NCI-H128 (cell line): Measurements from ENCODE around the gene PLAC1.

Experiments
- DNase-seq: peaks from one replicate; lab custom pipeline; 2025; ENCODE audit not compliant: unreplicated experiment; lab: John Stamatoyannopoulos, UW

The PLAC1 gene, protein sequence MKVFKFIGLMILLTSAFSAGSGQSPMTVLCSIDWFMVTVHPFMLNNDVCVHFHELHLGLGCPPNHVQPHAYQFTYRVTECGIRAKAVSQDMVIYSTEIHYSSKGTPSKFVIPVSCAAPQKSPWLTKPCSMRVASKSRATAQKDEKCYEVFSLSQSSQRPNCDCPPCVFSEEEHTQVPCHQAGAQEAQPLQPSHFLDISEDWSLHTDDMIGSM

DNA sequence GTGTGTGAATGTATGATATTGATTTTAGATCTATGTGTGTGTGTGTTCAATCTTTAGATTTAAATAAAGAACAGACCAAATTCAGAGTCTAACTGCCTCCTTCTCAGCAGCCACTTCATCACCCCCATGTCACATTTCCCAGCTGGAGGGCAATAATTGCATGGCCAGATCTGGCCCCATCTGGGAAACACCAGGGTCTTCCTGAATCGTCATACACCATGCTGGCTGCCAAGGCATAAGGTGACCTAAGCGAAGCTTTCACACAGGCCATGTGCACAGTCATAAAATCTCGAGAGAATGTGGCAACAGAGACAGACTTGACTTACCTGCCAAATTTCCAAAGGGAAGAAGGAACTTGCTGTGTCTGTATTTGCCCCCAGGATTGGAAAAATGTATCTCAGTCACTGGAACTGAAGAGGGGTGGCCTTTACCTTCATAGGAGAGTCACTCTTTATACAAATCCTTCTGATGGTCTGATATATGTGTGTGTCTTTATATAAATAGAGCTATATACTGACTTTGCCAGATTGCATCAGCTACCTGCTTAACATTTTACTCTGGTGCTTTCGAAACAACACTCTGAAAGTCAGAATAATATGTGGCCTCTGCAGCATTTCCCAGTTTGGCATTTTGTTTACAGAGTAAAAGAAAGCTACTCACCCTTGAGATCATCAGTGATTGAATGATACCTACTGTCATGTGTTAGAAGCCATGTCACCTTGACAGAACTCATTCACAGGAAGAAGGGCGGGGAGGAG is at the start of gene PLAC1:
Gene PLAC1, minus strand, starts transcription at position 470 of the 758 bp plus-strand sequence. CDS start 91,789 bp downstream, outside the sequence.
- DNase-seq, result no peak

DNA sequence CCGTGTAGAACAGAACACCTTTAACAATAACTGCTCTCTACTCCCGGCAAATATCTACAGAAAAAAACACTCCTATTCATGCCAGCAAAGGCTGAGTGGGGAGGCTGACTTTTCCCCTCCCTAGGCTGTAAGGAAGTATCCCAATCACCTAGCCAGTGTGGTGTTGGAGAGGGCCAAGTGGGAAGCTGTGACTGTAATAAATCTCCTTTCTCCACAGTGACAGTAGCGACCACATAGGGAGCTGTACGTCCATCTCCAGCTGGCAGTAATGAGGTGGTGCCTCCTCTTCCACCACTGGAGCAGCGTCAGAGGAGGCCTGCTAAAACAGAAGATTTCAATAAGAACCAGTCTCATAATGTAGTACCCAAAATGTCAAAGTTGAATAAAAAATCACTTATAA is 47.9 kb upstream of the PLAC1 start:
- no peak for DNase-seq

DNA sequence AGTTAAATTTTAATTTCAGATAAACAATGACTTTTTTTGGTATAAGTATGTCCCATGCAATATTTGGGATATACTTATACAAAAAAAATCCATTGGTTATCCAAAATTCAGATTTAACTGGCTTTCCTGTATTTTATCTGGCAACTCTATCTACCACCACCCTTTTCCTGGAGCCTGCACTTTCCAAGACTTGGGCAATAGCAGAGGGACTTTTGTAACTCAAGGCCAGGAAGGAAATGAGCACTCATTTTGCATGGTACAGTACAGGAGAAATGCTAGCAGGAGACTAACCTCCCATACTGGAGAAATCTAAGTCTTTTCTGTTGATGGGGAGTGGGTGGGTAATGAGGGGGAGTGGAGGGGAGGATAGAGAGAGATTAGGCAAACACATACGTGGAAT is 37.7 kb upstream of the PLAC1 start:
- no peak for DNase-seq

DNA sequence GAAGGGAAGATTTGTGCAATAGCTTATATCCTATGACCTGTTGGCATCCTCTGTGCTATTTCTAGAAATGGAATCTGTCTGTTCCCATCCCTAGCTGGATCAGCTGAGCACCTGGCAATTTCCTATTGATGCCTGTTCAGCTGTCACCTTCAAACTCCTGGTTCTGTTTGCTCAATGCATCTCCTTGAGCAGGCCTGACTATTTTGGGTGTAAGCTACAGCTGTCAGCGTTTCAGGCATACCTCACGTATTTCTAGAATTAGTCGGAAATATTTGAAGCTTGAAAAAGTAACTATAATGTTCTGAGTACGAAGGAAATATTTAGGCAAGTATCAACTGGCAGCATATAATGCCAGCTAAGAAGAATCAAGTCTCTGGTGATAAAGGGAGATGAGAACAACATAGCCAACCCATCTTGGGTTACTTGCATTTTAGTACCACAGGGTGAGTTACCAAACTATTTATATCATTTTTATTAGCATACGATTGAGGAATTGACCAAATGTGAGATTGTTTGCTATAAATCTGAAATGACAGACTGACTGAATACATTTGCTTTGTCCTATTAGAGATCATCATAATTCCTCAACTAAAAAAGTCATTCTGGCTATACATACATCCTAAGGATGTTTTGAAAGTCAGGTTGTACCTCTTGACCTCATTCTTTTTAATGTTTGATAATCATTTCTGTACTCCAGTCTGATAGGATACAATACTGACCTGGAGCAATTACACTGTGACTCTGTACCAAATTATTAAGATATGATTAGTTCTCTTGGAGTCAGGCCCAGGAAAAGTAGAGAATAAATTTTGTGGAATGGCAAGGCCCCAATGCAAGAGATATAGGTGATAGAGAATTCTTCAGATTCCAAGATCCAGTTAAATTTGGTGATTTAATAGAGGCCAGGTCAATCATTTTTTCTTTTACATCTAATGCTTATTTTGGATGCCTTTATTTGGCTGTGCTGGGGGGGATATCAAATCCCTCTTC is 36.4 kb upstream of the PLAC1 start:
- DNase-seq, result no peak

DNA sequence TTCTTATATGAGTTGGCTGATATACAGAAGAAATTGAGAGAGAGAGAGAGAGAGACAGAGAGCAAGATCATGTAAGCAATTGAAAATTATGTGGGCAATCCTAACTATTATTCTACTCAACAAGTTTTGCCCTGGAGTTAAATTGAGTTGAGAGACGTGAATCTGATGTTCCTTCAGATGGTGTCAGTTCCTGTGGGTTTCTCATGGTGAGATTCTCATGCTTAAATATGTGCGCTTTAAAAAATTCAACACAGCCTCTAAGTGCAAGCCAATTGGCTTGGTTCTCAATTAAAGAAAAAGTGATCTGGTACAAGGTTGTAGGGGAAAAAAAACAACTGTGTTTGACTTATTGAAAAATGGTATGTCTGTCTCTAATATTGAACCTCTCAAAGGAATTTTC is 35.4 kb upstream of the PLAC1 start:
- no peak for DNase-seq

DNA sequence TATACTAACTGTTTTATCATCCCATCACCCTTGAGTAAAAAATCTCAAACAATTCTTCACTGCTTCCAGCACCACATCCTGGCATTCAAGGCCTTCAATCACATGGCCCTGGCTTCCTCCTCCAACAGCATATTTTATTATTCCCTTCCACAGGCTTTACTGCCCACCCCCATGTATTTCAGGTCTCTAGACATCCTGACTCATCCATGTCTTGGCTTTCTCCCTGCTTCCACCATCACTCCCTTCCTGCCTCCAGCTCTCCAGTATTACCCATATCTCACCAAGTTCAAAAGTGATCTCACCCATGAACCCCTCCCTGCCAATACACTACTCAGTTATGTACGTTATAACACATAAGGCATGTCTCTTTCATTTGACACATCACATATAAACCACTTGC is 34.7 kb upstream of the PLAC1 start:
- no peak for DNase-seq

DNA sequence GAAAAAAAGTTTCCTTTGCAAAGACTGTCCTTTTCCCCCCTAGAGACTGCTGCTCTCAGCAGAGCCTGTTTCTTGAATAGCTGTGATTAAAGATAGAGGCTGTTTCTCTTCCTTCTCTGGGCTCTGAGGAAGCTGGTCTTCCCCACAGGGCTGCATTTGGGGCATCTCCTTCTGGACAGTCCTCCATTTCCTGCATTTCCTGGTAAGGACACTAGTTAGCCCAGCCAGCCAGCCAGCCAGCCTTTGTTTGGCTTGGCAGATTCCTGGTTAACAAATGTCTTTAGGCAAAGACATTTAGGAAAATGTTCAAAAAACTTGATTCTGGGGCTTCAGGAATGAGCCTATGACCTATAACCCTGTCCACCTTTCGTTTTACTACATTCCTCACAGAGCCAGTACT is 34.0 kb upstream of the PLAC1 start:
- no peak for DNase-seq

- no peak for DNase-seq
Observed at GRCh38 chrX:134691453-134691852, 33.2 kb upstream of the PLAC1 start.

DNA sequence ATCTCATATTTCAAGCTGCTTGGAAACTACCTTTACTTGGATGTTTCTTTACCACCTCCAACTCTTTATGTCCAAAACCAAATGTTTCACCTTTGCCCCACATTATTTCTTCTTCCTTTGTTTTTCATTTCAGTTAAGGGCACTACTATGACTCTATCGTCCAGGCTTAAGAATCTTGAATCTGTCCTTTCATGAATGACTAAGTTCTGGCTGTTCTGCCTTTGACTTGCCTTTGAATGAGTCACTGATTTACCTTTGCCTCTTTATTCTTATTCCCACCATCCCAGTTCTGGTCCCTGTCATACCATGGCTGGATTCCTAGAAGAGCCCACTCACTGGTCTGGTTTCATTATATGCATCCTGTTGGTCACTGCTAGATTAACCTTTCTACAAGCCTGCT is 30.6 kb upstream of the PLAC1 start:
- DNase-seq, result no peak

DNA sequence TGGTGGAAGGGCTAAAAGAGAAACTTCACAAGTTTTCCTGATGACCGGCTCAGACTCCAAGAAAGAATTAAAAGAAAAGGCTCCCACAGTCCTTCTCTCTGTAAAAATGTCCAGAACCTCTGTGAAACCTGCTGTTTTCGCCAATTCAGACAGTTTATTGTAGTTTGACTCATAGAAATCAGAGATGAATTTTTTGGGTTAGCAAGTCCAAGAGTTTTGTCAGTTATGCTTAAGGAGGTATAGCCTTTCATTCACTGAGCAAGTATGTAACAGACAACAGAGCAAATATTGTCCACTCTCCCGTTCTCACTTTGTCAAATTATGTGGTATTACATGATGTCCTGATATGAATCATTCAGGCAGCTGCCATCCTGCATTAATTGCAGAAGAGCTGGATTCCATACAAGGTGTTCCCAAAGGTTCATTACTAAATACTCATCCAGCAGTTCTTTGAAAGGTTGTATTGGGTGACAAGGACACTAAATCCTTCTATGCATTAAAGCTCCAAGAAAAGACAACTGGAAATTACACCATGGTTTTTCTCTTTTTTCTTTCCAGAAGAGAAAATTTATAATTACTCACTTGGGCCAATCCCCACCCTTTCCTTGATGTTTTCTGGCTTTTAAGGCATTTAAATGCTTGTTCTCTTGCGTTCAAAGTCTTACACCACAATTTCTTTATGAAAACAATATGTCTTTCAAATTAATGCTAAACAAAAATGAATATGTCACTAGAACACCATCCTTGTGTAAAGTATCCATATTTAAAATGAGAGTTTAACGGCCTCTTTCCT is 30.0 kb upstream of the PLAC1 start:
- no peak for DNase-seq

GRCh38 chrX:134685668-134686067 is 27.4 kb upstream of the PLAC1 start:
- no peak for DNase-seq

DNA sequence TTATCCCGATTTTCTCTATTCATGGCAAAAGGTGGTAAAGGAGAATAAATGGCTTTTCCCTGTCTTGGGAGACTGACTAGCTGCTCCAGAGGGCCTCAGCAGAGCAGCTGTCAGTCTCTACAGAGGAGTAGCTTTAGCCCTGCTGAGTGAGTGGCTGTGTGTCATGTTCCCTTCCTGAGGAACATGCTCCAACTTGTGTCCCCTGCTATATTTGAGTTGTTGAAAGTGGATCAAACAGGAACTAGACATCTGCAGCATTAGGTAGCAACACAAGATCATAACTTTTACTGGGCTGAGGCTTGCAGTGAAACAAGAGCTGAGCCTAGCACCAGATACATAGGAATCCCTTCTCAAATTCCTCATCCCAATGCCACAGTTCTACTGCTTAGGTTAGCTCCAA is 26.7 kb upstream of the PLAC1 start:
- no peak for DNase-seq

DNA sequence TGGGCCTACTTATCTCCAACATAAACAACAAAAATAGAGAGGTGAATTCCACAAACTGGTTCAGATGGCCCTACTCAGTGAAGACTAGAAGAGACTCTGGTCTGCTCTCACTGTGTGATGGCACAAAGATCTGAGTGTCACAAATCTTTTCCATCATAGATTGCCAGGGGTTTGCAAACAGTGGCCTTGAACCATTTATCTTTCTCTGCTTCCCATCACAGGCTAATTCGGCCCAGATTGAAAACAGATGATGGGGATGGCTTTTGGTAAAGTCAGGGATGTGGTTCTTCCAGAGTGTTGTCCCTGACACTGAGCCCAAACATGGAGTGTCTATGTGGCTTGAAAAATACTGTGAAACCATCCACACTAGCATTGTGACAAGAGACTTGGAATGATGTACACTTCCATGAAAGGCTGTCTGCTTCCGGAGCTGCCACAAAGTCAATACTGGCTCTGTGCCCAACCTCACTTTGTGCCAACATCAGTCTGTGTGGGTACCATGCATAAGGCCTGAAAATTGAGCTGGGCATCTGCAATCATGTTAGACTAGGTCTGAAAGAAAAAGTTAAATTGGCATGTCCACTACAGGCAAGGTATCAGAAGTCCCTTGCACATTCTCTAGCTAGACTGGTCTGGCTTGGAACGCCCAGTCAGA is 25.2 kb upstream of the PLAC1 start:
- DNase-seq, result peak; percentile 16

- DNase-seq, result no peak
Observed at GRCh38 chrX:134682081-134682480, 23.8 kb upstream of the PLAC1 start.

DNA sequence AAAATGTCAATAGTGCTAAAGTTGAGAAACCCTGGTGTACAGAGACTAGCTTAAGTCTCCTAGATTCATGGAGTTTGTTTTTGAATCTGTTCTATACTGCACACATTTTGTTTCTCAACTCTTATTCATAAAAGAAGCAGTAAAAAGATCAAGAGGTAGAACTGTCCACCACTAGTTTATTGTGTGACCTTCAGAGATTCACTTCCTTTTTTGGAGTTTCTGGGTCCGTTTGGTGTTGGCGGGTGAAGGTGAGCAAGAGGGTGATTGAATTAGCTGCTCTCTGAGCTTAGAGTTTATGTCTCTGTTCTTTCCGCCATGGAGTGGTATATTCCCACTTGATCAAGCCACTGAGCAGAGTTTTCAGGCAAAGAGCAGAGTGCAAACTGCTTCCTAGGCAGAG is 21.4 kb upstream of the PLAC1 start:
- DNase-seq, result no peak

DNA sequence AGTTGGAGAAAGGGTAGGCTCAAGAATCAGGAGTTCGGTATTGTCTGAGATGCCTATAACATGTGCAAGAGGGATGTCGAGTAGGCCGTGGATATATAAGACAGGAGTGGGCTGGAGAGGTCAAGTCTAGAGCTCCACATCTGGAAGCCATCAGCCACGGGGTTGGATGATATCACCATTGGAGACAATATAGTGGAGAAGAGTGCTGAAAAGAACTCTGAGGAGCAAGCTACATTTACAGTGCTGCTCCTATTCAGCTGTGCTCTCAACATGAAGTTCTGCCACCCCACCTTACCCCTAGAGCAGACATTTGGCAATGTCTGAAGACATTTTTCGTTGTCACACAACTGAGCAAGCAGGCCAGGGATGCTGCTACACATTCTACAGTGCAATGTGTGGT is 20.9 kb upstream of the PLAC1 start:
- no peak for DNase-seq

DNA sequence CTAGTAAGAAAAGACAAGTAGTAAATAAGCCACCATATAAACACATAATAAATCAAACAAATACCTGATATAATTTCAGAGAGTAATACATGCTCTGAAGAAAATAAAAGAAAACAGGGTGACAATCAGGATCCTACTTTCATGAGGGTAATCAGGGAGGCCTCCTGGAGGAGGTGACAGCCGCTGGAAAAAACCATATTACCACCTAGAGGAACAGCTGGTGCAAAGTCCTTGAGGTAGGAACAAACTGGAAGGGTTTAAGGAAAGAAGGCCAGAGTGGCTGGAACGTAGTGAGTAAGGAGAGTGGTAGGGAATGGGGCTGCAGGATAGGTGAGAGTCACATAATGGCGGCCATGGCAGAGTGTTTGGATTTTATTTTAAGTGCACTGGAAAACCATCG is 19.1 kb upstream of the PLAC1 start:
- DNase-seq, result no peak

DNA sequence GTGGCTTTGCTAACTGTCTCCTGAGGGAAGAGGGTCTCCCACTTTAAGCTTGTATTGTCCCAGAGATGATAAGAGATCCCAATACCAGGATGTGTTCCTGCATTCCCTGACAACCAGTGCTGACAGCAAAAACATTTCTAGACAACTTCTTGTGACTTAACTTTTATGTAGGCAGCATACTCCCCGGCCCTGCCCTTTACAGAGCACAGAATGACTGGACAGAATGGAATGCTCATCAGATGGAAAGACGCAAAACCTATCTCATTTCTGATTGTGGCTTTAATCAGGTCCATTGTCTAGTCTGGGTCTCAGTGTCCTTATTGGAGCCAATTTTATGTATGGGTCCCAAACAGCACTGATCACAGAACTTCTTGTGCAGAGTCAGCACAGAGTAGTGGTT is 18.2 kb upstream of the PLAC1 start:
- no peak for DNase-seq

DNA sequence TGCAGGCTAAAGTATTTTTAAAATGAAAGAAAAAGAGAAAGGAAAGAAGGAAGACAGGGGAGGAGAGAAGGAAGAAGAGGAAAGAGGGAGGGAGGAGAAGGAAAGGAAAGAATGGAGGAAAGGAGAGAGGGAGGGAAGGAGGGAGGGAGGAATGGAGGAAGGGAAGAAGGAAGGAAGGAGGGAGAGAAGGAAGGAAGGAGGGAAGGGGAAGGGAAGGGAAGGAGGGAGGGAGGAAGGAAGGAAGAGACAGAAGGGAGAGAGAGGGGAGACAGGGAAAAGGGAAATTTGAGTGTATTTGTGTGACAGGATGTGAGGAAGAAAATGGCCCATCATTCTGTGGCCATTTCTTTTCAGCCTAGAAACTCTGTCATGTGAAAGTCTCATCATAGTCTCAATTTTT is 14.9 kb upstream of the PLAC1 start:
- DNase-seq, result no peak

GRCh38 chrX:134672101-134672500 is 13.8 kb upstream of the PLAC1 start:
- no peak for DNase-seq
